HepG2 (cell line): Measurements from ENCODE around the gene C3orf18. TPM values are rescaled to one million over a fixed set of nuclear protein-coding genes. Genes with fewer than 3 reads are reported as not detected.

Experiments used
- KDM6A ChIP-seq: IDR thresholded peaks from 2 replicates; pipeline ENCODE4 v1.6.1; 2016; ENCODE audit warnings: low read depth
- KLF12 ChIP-seq: sonication (generic); formaldehyde crosslinking; IDR thresholded peaks from 2 replicates; pipeline ENCODE4 v1.4.0; 2020; ENCODE audit warnings: missing genetic modification reagents, borderline replicate concordance
- MBNL3 ChIP-seq: fragments of 250-450 bp; sonication (Bioruptor Pico); conservative IDR thresholded peaks from 2 replicates; pipeline ENCODE4 v1.8.0; 2022; ENCODE audit warnings: mild to moderate bottlenecking, inconsistent platforms
- NFE2 ChIP-seq: sonication (generic); formaldehyde crosslinking; IDR thresholded peaks from 2 replicates; pipeline ENCODE4 v1.4.0; 2020; ENCODE audit warnings: missing genetic modification reagents
- PLRG1 ChIP-seq: fragments of 450-650 bp; conservative IDR thresholded peaks from 2 replicates; pipeline ENCODE4 v1.6.1; 2016
- RAD21 ChIP-seq: fragments of 450-650 bp; formaldehyde crosslinking; IDR thresholded peaks from 2 replicates; pipeline ENCODE4 v1.5.0; 2020; ENCODE audit warnings: mild to moderate bottlenecking
- RXRB ChIP-seq: IDR thresholded peaks from 2 replicates; pipeline ENCODE4 v1.6.1; 2016; ENCODE audit warnings: borderline replicate concordance, missing genetic modification reagents, missing compliant biosample characterization
- SNRNP70 ChIP-seq: fragments of 200-400 bp; formaldehyde crosslinking; IDR thresholded peaks from 2 replicates; pipeline ENCODE4 v1.6.1; 2017; ENCODE audit warnings: mild to moderate bottlenecking, low read depth, low read length, moderate library complexity
- SOX13 ChIP-seq, 3 experiments: fragments of 450-650 bp in 1 of 3; sonication (generic) in 1 of 3; formaldehyde crosslinking in 1 of 3; IDR thresholded peaks in 2 of 3; conservative IDR thresholded peaks in 1 of 3; 2 replicates each; pipeline versions ENCODE4 v1.5.0 to v1.6.1; 2016 to 2020; ENCODE audit warnings: antibody characterized with exemption in 1 of 3, mild to moderate bottlenecking in 1 of 3, missing compliant biosample characterization in 1 of 3, missing genetic modification reagents in 1 of 3, moderate library complexity in 1 of 3
- ZNF274 ChIP-seq: sonication (generic); formaldehyde crosslinking; IDR thresholded peaks from 2 replicates; pipeline ENCODE4 v1.5.1; 2020; ENCODE audit warnings: mild to moderate bottlenecking, missing genetic modification reagents
- ZNF460 ChIP-seq: sonication (generic); formaldehyde crosslinking; IDR thresholded peaks from 2 replicates; pipeline ENCODE4 v1.5.1; 2020; ENCODE audit warnings: missing genetic modification reagents, mild to moderate bottlenecking, borderline replicate concordance
- ZNF552 ChIP-seq: sonication (generic); formaldehyde crosslinking; IDR thresholded peaks from 2 replicates; pipeline ENCODE4 v1.9.0; 2022; ENCODE audit warnings: missing genetic modification reagents, mild to moderate bottlenecking, borderline replicate concordance
- ZNF780A ChIP-seq: sonication (generic); formaldehyde crosslinking; IDR thresholded peaks from 2 replicates; pipeline ENCODE4 v1.8.0; 2022; ENCODE audit warnings: mild to moderate bottlenecking, missing genetic modification reagents, moderate library complexity
- polyA plus RNA-seq, 8 experiments: library from polyadenylated mRNA; depleted of rRNA in 3 of 8; stranded (reverse) in 7 of 8; unstranded in 1 of 8; fragments of >200 nt; fragmentation: Illumina TruSeq in 4 of 8; extraction: Trizol in 4 of 8; gene quantifications; 2 replicates each; pipeline versions ENCODE4 v1.2.1 to v1.2.3, GENCODE V29; 2011 to 2016; ENCODE audit warnings: low read depth in 4 of 8, missing spikeins in 1 of 8, mixed read lengths in 1 of 8; ENCODE audit not compliant: insufficient read depth in 1 of 8
- total RNA-seq, 5 experiments: library from RNA; depleted of rRNA; stranded (reverse); fragments of >200 nt; fragmentation: Illumina TruSeq; extraction: Trizol; gene quantifications; 2 replicates each; pipeline ENCODE4 v1.2.3, GENCODE V29; 2016; ENCODE audit warnings: low read depth in 1 of 5
- TF ChIP-seq, protein P1 (sequence below): fragments of 450-650 bp; IDR thresholded peaks from 2 replicates; pipeline ENCODE4 v1.6.1; 2016
- TF ChIP-seq, protein P2 (sequence below): sonication (generic); formaldehyde crosslinking; IDR thresholded peaks from 2 replicates; pipeline ENCODE4 v1.4.0; 2020; ENCODE audit warnings: missing genetic modification reagents
- TF ChIP-seq, protein P3 (sequence below): sonication (generic); formaldehyde crosslinking; IDR thresholded peaks from 2 replicates; pipeline ENCODE4 v1.8.0; 2022; ENCODE audit warnings: mild to moderate bottlenecking, missing genetic modification reagents, borderline replicate concordance
- TF ChIP-seq, protein P4 (sequence below): sonication (generic); formaldehyde crosslinking; IDR thresholded peaks from 2 replicates; pipeline ENCODE4 v1.5.0; 2020; ENCODE audit warnings: missing genetic modification reagents
- TF ChIP-seq, protein P5 (sequence below): sonication (generic); formaldehyde crosslinking; IDR thresholded peaks from 2 replicates; pipeline ENCODE4 v1.9.0; 2022; ENCODE audit warnings: low read depth, missing genetic modification reagents
- TF ChIP-seq, protein P6 (sequence below): sonication (generic); formaldehyde crosslinking; IDR thresholded peaks from 2 replicates; pipeline ENCODE4 v1.5.1; 2020; ENCODE audit warnings: mild to moderate bottlenecking, missing genetic modification reagents, moderate library complexity

C3orf18 gene
- total and polyA plus RNA-seq, 2 of the 13 experiments (the other 11 are each of a cell fraction or from before 2014, with no cell fraction given), result 1.6 to 4.8 TPM

DNA sequence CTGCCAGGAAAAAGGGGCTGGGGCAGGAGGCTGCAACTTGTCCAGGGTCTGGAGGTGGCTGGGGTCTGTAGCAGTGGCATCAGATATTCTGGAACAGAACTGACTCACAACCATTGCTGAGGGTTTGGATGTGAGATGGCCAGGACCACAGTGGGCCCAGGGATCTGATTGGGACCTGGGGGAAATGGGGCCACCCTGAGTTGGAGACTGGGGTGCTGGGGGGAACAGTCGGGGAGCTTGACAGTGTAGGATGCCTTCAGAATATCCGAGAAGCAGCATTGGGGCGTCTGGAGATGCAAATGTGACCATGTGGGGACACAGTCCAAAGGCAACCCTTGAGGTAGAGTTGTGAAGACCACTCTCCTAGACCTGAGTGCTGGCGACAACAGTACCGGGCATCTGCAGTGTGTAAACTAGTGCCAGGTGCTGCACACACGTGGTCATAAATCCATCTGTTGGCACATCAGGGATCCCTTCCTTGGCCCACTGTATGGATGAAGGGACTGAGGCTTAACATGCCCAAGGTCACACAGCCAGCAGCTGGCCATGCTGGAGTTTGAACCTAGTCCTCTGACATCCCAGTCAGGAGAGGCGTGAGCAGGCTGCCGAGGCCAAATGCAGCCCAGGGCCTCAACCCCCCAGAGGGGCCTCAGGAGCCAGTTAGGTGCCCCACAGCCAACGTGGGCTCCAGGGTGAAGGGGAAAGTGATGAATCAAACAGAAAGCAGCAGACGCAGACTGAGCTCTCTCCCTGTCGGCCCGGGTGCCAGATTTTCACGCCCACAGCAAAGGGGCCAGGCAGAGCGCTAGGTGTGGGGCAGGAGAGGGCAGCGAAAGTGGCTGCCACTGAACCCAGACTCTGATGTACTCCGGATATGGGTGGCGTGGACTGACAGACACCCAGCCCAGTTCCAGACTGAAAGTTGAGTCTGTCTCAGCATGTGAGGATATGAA is 20.5 kb upstream of the C3orf18 start (continued):
- TF ChIP-seq, protein P1, sequence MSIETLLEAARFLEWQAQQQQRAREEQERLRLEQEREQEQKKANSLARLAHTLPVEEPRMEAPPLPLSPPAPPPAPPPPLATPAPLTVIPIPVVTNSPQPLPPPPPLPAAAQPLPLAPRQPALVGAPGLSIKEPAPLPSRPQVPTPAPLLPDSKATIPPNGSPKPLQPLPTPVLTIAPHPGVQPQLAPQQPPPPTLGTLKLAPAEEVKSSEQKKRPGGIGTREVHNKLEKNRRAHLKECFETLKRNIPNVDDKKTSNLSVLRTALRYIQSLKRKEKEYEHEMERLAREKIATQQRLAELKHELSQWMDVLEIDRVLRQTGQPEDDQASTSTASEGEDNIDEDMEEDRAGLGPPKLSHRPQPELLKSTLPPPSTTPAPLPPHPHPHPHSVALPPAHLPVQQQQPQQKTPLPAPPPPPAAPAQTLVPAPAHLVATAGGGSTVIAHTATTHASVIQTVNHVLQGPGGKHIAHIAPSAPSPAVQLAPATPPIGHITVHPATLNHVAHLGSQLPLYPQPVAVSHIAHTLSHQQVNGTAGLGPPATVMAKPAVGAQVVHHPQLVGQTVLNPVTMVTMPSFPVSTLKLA, result no peak
- TF ChIP-seq MBNL3 (CRISPR knock-in tag) (no peak), RAD21 (CRISPR knock-in tag) (peak; percentile 40; the same call in 1 of the 2 replicates), KDM6A (CRISPR knock-in tag) (peak; percentile 80), SNRNP70 (no peak), SOX13 (IDR thresholded peaks at IDR 0.05) (peak; percentile 34; the same call in 1 of the 2 replicates), SOX13 (CRISPR knock-in tag; conservative IDR thresholded peaks at IDR 0.05 in 1 of 2, IDR thresholded peaks at IDR 0.05 in 1 of 2) (peak in 1 of 2 experiments; percentile 47; a peak in 1 of 4 replicates), PLRG1 (no peak), ZNF552 (0 out of 2 replicates have a peak, but pooled peaks have one; percentile 40), NFE2 (no peak), ZNF460 (CRISPR knock-in tag) (no peak), ZNF274 (CRISPR knock-in tag) (no peak), RXRB (CRISPR knock-in tag) (peak; percentile 68), ZNF780A (no peak), KLF12 (0 out of 2 replicates have a peak, but pooled peaks have one; percentile 36)
- TF ChIP-seq, protein P2, sequence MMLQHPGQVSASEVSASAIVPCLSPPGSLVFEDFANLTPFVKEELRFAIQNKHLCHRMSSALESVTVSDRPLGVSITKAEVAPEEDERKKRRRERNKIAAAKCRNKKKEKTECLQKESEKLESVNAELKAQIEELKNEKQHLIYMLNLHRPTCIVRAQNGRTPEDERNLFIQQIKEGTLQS (CRISPR knock-in tag), result no peak
- TF ChIP-seq, protein P3, sequence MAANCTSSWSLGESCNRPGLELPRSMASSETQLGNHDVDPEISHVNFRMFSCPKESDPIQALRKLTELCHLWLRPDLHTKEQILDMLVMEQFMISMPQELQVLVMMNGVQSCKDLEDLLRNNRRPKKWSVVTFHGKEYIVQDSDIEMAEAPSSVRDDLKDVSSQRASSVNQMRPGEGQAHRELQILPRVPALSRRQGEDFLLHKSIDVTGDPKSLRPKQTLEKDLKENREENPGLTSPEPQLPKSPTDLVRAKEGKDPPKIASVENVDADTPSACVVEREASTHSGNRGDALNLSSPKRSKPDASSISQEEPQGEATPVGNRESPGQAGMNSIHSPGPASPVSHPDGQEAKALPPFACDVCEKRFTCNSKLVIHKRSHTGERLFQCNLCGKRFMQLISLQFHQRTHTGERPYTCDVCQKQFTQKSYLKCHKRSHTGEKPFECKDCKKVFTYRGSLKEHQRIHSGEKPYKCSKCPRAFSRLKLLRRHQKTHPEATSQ (CRISPR knock-in tag), result no peak
- TF ChIP-seq, protein P4, sequence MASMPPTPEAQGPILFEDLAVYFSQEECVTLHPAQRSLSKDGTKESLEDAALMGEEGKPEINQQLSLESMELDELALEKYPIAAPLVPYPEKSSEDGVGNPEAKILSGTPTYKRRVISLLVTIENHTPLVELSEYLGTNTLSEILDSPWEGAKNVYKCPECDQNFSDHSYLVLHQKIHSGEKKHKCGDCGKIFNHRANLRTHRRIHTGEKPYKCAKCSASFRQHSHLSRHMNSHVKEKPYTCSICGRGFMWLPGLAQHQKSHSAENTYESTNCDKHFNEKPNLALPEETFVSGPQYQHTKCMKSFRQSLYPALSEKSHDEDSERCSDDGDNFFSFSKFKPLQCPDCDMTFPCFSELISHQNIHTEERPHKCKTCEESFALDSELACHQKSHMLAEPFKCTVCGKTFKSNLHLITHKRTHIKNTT (CRISPR knock-in tag), result no peak
- TF ChIP-seq, protein P5, sequence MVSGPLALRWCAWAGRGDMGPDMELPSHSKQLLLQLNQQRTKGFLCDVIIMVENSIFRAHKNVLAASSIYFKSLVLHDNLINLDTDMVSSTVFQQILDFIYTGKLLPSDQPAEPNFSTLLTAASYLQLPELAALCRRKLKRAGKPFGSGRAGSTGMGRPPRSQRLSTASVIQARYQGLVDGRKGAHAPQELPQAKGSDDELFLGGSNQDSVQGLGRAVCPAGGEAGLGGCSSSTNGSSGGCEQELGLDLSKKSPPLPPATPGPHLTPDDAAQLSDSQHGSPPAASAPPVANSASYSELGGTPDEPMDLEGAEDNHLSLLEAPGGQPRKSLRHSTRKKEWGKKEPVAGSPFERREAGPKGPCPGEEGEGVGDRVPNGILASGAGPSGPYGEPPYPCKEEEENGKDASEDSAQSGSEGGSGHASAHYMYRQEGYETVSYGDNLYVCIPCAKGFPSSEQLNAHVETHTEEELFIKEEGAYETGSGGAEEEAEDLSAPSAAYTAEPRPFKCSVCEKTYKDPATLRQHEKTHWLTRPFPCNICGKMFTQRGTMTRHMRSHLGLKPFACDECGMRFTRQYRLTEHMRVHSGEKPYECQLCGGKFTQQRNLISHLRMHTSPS (CRISPR knock-in tag), result peak; percentile 82
- TF ChIP-seq, protein P6, sequence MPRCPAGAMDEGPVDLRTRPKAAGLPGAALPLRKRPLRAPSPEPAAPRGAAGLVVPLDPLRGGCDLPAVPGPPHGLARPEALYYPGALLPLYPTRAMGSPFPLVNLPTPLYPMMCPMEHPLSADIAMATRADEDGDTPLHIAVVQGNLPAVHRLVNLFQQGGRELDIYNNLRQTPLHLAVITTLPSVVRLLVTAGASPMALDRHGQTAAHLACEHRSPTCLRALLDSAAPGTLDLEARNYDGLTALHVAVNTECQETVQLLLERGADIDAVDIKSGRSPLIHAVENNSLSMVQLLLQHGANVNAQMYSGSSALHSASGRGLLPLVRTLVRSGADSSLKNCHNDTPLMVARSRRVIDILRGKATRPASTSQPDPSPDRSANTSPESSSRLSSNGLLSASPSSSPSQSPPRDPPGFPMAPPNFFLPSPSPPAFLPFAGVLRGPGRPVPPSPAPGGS (CRISPR knock-in tag), result 0 out of 2 replicates have a peak, but pooled peaks have one; percentile 44
